ENCODE results near the gene EXOC8.
"Not testable (repeated sequence)": the region's sequence is repeated elsewhere in the genome, so short reads cannot be mapped to it uniquely, and the experiment has no call there.

EXOC8 gene

DNA sequence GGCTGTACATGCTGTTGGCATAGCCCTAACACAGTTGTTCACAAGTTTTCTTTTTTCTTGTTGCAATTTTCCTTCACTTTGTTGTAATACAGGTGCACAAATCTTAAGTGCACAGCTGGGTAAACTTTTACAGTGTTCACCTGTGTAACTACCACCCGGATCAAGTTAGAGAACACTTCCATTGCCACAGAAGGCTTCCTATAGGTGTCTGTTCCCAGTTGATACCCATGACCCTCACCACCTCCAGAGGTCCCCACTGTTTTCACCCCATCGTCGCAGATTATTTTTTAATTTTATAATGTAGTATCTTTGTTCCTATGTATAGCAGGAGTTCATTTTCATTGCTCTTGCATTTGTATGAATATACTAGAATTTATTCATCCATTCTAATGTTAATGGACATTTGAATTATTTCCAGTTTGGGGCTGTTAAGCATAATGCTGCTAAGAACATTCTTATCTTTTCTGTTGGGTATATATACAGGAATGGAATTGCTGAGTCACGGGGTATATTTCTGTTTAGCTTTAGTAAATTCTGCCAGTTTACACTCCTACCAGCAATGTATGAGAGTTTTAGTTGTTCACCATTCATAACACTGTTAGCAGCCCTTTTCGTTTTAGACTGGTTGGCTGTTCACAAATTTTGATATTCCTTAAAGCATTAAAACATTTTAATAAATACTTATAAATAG lies 16.8 kb upstream of the EXOC8 start:
- no peak for DNase-seq (ENCODE audit: low read depth in 2 of 2, low spot score in 1 of 2)

DNA sequence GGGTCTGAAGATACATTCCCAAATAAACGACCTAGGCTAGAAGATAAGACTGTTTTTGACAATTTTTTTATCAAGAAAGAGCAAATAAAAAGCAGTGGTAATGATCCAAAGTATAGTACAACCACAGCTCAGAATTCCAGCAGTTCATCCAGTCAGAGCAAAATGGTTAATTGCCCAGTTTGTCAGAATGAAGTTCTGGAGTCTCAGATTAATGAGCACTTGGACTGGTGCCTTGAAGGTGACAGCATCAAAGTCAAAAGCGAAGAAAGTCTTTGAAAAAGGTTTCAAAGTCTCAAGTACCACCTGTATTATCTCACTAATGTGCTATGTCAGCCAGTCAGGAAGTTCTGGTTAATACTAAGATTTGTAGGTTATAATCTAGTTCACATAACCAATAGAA lies 15.4 kb upstream of the EXOC8 start:
- DNase-seq (ENCODE audit: low read depth in 2 of 2, low spot score in 1 of 2), result no peak

DNA sequence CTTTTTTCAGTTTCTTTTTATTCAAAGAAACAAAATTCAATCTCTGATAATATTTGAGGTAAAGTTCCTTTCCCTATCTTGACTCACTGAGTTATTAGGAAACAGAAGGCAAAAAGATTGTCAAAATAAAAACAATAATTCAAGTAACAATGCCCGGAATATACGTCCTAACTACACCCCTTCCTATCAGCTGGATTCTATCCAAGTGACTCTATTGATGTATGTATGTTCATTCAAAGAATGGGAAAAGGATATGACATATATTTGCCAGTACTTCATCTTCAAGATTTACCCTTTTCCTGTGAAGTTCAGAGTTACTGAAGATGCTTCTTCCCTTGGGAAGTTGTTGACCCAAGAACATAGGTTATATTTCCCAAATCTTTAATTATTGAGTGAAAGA lies 14.2 kb upstream of the EXOC8 start:
- no peak for DNase-seq (ENCODE audit: low read depth in 2 of 2, low spot score in 1 of 2)

DNA sequence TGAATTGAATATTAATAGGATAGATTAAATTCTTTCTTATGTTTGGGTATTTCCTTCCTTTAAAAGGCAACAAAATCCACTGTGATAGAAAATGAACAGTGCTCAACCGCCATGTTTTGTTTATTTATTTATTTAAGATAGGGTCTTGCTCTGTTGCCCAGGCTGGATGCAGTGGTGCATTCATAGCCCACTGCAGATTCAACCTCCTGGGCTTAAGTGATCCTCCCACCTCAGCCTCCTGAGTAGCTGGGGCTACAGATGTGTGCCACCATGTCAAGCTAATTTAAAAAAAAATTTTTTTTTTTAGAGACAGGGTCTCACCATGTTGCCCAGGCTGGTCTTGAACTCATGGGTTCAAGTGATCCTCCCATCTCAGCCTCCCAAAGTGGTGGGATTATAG lies 11.2 kb upstream of the EXOC8 start:
- not testable (repeated sequence) for DNase-seq (ENCODE audit: low read depth in 2 of 2, low spot score in 1 of 2)

DNA sequence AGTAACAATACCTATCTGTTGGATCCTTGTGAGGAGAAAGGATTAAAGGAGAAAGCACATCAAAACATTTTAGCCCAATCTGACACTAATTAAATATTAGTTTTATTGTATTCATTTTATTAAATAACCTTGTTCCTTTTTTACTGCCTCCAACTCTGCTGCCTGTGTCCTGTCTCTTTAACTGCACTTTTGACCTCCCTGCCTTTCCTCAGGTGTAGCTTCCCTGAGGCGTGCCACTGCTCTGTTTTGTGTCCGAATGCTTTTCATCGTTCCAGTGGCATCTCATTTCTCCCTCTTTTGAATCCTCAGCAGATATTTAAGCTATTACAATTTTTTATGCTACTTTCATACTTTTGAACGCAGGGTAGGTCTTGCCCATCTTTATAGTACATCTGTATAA lies 10.8 kb upstream of the EXOC8 start:
- DNase-seq (ENCODE audit: low read depth in 2 of 2, low spot score in 1 of 2), result no peak

DNA sequence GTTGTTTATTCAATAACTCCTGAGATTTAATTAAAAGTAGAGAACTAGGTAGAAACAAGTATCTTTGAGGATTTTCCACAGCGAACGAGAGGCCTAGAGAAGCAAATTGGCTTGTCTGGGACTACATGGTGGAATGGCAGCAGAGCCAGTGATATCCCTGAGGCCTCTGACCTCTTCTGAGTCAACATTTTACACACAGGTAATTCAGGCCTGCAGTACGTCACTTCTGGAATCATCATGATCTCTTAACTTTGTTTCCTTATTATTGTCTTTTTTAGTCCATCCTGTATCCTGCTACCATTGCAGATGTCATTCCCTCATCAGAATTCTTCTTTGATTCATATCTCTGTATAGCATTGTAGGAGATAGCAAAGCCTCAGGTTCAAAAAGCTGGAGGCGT lies 10.3 kb upstream of the EXOC8 start:
- no peak for DNase-seq (ENCODE audit: low read depth in 2 of 2, low spot score in 1 of 2)

DNA sequence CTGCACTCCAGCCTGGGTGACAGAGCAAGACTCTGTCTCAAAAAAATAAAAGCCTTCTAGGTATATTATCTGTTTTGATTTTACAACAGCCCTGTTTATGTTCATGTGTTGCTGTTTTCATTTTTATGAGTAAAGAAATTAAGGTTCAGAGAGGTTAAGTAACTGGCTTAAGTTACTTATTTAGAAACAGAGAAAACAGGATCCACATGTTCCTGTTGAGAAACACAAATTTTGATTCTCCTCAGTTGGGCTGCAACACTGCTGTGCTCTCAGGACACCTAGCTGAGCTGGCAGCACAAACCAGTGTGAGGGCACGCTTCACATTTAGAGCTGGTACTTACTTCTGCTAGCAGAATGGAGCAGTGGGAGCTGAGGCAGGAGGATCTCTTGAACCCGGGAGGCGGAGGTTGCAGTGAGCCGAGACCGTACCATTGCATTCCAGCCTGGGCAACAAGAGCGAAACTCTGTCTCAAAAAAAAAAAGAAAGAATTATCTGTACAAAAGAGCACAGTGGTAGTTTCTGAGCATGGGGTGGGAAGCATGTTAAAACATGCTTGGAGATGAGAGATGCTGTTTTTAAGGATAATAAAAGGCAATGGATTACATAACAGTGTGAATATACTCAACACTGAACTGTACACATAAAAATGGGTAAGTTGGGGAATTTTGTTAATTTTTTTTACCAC lies 2.8 kb upstream of the EXOC8 start:
- DNase-seq (ENCODE audit: low read depth in 2 of 2, low spot score in 1 of 2), result no peak

DNA sequence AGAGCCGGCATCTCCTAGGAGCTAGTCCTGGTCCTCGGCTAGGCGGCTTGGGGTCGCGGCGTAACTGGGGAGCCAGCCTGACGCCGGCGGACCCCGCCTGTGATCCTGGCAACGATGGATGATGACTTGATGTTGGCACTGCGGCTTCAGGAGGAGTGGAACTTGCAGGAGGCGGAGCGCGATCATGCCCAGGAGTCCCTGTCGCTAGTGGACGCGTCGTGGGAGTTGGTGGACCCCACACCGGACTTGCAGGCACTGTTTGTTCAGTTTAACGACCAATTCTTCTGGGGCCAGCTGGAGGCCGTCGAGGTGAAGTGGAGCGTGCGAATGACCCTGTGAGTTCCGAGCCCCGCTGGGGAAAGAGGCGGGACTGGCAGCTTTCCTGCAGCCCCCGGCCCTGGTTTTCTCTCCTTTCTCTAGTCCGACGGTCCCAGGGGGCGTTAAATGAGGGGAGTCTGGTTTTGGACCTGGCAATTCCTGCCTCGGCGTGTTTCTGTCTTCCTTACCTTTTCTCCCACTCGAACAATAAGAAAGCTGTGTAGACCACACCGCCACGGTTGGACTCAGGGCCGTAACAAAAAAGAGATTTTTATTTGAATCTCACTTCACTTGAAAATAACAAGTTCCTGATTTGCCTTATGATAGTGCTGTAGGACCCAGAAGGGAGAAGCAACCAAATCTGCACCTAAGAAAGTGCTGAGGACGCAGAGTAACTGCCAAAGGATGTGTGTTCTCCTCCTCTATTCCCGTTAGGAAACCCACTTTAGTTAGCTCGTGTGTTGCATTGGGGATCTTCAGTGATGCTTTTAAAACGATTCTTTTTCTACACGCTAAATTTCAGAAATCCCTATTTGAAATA lies 847 bp upstream of the EXOC8 start, which contains the start of gene SPRTN:
Gene SPRTN (plus strand): TSS at position 24 of the 859 bp plus-strand sequence. CDS start 91 bp downstream, at position 115.
- no peak for DNase-seq (ENCODE audit: low read depth in 2 of 2, low spot score in 1 of 2)

DNA sequence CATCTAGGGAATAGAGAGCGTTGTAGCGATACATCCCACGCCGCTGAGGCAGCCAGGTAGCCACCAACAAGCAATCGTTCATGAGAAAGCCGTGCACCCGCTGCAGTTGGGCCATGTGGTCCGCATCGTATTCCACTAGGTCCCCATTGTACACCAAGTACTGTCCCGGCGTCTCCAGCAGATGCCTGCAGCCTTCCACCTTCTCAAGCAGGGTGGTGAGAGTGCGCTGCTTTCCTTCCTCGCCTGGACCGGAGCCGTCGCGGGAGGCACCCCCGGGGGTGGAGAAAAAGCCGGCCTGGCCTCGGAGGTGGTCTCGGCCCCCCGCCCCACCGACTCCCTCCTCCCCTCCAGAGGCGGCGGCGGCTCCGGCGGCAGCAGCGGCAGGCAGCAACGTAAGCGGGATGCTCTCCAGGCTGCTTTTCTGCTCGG lies 595 bp downstream of the EXOC8 start:
- DNase-seq (ENCODE audit: low read depth in 2 of 2, low spot score in 1 of 2), result peak in 1 of 2 donors; percentile 17

DNA sequence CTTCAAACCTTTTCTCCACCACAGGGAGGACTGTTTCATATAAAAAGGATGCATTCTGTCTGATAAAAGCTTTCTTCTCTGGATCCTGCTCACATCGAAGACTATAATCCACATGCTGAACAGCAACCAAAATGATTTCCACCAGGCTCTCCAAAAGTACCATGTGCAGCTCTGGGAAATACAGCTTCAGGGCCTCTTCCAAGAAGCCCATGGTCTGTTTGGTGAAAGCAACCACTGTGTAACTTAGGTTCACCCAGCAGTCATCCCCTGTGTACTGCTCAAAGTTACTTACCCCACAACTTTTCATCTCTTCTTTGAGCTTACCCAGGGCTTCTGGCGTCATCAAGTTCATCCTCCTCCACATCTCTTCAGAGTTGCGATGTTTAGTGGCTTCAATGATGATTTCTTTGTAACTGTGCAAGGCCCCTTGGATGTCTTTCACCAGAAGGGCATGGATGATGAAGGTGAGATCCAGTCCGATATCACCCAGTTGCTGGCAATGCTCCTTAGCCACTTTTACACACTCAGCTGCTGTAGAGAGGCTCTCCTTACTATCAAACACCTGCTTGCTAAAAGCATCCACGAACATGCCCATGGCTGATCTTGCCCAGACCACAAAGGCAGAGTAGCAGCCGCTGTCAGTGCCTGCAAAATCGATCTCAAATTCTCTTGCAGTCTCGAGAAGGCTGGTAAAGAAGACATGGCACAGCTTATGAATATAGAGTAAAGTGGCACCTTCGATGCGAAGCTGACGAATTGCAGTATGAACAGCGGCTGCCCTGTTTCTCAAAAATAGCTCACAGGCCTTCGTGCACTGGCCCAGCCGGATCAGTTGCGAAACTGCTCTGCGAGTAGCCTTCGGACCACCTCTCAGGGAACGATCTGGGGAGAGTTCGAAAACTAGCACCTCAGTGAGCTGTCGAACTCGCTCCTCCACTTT lies 1.7 kb downstream of the EXOC8 start:
- DNase-seq (ENCODE audit: low read depth in 2 of 2, low spot score in 1 of 2), result no peak

DNA sequence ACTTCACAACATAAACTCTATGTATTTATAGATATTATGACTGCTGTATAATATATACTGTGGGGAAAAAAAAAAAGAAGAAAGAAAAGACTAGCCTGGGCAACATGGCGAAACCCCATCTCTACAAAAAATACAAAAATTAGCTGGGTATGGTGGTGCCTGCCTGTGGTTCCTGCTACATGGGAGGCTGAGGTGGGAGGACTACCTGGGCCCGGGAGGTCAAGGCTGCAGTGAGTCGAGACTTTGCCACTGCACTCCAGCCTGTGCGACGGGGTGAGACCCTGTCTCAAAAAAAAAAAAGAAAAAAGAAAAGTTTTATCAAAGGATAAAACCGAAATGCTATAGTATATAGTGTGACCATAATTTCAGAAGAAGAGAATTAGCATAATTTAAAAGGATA lies 2.7 kb downstream of the EXOC8 start:
- no peak for DNase-seq (ENCODE audit: low read depth in 2 of 2, low spot score in 1 of 2)

DNA sequence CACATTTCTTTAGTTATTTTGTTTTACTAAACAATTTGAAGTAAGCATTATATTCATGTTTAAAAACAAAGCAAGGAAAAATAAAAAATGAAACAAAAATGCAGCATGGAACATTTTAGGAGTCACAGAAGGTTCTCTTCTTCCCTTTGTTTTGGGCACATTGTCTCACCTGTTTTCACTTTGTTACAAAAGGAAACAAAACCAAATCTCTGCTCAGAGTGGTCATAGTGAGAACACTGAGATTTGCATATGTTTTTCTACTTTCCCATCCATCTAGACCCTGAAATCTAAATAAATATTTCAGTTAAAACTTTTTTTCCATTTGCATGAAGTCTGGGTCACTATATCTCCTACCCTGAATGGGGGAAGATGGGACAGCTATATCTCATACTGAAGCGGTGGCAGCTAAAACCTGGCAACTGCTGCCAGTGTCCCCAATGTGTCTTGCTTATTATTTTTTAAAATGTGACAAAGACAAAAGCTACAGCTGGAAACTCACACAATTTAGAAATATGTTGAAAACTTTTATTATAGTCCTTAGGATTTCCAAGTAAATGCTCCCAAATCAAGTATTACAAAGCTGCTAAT lies 3.5 kb downstream of the EXOC8 start:
- no peak for DNase-seq (ENCODE audit: low read depth in 2 of 2, low spot score in 1 of 2)

DNA sequence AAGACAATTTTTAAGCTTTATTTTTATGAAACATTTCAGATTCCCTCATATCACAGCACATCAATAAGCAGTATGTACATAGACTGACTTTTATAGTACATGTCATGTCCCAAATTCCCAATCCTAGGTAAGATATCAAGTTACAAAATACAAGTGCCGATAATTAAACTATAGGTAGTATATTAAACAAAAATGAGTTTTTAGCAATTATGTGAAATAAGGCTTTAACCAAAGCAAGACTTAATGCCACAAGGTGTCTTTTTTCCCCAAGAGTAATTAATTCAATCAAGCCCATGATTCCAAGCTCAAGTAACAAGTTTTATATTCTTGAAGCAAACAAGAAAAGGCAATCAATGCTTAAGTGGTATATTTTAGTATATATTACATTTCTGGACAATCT lies 4.9 kb downstream of the EXOC8 start:
- no peak for DNase-seq (ENCODE audit: low read depth in 2 of 2, low spot score in 1 of 2)

DNA sequence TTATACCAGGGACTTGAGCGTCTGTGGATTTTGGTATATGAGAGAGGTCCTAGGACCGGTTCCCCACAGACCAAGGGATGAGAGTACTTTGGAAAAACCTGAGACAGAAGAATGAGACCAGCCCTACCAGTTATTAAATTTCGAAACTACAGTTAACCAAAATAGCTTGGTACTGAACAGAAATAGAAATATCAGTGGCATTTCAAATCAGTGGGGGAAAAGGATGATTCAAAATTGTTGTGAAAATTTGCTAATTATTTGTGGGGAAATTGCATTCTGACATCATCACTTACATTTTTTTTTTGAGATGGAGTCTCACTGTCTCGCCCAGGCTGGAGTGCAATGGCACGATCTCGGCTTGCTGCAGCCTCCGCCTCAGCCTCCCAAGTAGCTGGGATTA lies 8.2 kb downstream of the EXOC8 start:
- DNase-seq (ENCODE audit: low read depth in 2 of 2, low spot score in 1 of 2), result no peak

DNA sequence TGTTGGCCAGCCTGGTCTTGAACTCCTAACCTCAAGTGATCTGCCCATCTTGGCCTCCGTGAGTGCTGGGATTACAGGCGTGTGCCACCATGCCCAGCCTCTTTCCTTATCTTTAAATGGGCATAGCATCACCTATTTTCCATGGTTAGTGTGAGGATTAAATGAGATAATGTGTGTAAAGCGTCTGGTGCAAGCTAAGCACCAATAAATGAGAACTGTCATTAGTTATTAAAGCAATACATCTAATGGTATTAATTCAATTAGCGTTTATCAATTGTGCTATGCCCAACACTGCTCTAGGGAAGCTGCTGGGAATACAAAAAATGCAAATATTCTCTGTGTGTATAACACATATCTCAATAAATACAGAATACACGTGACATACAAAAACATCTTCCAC lies 10.0 kb downstream of the EXOC8 start:
- DNase-seq (ENCODE audit: low read depth in 2 of 2, low spot score in 1 of 2), result no peak

DNA sequence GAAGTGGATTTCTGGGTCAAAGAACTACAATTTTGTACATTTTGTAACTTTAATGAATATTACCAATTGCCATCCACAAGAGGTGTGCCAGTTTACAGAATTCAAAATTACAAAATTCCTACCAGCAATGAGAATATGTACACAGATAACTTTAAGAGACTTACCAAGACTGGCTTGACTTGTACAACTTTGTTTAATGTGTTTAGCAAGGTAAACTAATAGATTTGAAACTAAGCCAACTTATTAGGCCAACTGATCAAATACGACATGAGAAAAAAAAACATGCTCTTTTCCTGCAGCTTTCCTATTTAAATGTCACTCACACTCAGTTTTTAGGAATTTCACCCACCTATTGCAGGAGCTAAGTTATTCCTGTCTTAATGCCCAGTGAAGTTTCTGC lies 11.4 kb downstream of the EXOC8 start:
- DNase-seq (ENCODE audit: low read depth in 2 of 2, low spot score in 1 of 2), result no peak

DNA sequence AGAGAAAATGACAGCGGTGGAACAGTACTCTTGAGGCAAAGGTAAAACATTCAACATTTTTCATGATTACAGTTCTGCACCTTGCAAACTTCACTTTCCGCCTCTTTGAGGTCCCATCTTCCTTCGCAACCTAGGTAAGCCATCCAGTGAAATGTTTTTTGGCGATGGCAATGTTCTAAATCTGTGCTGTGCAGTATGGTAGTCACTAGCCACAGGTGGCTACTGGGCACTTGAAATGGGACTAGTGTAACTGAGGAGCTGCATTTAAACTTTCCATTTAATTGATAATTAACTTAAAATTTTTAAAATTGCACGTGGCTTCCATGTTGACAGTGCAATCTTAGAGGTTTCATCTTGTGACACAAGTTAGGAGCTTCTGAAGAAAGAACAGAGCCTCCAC lies 13.0 kb downstream of the EXOC8 start:
- no peak for DNase-seq (ENCODE audit: low read depth in 2 of 2, low spot score in 1 of 2)

DNA sequence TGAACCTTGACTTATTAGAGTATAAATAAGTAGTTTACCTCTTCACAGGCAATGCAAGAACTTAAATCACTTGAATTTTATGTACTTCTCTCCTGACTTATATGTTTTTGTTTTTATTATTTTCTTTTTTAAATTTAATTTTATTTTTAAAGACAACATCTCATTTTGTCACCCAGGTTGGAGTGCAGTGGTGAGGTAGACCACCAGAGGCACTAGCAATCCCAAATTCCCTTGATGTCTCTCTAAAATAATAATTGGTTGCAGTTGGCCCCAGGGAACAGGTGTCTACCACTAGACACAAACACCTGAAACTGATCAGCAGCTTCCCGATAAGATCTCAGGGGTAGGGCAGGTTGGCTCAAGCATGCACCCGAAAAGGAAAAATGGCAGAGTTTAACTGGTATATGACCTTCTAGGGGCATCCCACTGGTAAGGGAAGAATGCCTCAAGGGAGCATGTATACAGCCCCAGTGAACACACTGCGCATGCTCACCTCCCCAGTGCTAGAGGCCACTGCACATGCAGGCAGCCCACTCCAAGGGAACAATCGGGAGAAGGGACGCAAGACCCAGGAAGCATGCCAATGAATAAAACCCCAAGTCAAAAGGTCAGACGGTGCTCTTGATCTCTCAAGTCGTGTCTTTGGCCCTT lies 14.6 kb downstream of the EXOC8 start:
- no peak for DNase-seq (ENCODE audit: low read depth in 2 of 2, low spot score in 1 of 2)

DNA sequence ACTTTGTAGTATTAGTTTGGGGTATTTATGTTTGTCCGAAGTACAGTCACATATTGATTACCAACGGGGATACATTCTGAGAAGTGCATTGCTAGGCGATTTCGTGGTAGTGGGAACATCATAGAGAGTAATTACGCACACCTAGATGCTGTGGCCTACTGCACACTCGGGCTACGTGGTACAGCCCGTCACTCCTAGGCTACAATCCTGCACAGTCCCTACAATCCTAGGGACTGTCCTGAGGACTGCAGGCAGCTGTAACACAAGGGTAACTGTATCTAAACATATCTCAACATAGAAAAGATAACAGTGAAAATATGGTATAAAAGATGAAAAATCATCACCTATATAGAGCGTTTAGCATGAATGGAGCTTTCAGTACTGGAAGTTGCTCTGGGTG lies 18.6 kb downstream of the EXOC8 start:
- no peak for DNase-seq (ENCODE audit: low read depth in 2 of 2, low spot score in 1 of 2)

DNA sequence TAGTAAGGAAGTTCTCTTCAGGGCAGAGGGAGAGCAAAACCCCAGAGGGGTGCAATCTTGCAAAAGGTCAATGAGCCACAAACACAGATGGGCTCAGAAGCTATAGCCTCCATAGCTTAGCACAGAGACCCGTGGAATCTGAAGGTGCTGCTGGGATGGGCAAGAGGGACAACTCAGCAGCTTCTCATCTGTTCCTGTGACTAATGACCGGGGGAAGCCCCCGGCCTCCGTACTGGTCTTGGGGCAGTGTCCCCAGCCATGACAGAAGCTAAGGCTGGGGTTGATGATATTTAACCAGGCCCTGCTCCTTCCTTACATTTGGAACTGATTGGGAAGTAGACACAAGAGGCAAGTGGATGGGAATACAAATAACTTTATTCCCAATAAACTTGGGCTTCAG lies 19.1 kb downstream of the EXOC8 start:
- no peak for DNase-seq (ENCODE audit: low read depth in 2 of 2, low spot score in 1 of 2)

Measured in stimulated activated CD8-positive, alpha-beta memory T cell treated with anti-CD3 and anti-CD28 coated beads, Interleukin-4, amount 100 ng/mL, for 1 hour (primary cell).